HG03159 (cell line): ENCODE results near the gene DEFB132.
A peak's percentile ranks its signal among the peaks of the same experiment; 100 is the strongest.
"Not testable (repeated sequence)": the region's sequence is repeated elsewhere in the genome, so short reads cannot be mapped to it uniquely, and the experiment has no call there.

ENCODE experiments used
- ATAC-seq: cut with Tn5 transposase; IDR thresholded peaks from one replicate; pipeline ENCODE4 v1.9.1; 2021; ENCODE audit warnings: mild to moderate bottlenecking, moderate library complexity; ENCODE audit not compliant: unreplicated experiment

DEFB132 gene, protein sequence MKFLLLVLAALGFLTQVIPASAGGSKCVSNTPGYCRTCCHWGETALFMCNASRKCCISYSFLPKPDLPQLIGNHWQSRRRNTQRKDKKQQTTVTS

GRCh38 chr20:257419-257818, at the start of gene DEFB132:
TSS of gene DEFB132 (plus strand) at chr20:257724. CDS start at chr20:257779, 55 bp downstream.
- no peak for ATAC-seq

GRCh38 chr20:208942-209566, 48.5 kb upstream of the DEFB132 start:
- ATAC-seq, result no peak

GRCh38 chr20:210809-211502, 46.6 kb upstream of the DEFB132 start:
- no peak for ATAC-seq

GRCh38 chr20:214383-214782, 43.1 kb upstream of the DEFB132 start:
- no peak for ATAC-seq

DNA sequence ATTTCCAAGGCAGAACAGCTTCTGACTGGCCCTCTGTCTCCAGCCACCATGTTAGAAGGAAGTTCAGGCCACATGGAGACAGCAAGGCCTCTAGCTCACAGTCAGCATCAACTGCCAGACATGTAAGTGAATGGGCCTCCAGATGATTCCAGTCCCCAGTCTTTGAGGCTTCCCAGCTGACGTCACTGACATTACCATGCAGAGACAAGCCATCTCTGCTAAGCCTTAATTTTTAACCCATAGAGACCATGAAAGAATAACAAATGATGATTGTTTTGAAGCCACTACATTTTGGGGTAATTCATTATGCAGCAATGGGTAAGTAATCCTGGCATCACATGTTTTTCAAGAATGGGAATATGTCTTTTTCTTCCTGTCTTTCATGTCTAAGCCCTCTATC, 41.7 kb upstream of the DEFB132 start:
- ATAC-seq, result no peak

GRCh38 chr20:217266-217665, 40.3 kb upstream of the DEFB132 start:
- ATAC-seq, result no peak

DNA sequence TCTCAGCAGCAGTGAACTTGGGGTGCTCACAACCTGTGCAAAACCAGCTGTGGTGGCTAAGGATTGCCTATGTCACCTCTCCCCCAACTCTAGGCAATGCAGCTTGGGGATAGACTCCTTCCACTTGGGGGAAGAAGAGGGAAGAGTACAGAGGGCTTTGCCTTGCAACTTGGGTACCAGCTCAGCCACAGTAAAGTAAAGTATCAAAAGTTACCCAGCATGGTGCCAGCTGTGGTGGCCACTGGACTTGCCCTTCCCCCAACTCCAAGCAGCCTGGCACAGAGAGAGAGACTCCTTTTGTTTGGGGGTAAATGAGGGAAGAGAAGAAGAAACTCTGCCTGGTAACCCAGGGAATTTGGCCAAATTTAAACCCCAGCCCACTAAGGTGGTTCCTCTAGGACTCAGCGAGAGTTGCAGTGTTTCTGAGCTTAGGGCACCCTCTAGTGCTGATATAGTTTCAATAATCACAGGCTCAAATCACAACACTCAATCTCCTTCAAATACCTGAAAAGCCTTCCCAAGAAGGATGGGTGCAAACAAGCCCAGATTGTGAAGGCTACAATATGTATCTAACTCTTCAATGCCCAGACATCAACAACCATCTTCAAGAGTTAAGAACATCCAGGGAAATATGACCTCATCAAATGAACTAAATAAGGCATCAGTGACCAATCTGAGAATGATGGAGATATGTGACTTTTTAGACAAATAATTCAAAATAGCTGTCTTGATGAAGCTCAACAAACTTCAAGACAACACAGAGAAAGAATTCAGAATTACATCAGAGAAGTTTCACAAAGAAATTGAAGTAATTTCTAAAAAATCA, 38.0 kb upstream of the DEFB132 start:
- ATAC-seq, result no peak

DNA sequence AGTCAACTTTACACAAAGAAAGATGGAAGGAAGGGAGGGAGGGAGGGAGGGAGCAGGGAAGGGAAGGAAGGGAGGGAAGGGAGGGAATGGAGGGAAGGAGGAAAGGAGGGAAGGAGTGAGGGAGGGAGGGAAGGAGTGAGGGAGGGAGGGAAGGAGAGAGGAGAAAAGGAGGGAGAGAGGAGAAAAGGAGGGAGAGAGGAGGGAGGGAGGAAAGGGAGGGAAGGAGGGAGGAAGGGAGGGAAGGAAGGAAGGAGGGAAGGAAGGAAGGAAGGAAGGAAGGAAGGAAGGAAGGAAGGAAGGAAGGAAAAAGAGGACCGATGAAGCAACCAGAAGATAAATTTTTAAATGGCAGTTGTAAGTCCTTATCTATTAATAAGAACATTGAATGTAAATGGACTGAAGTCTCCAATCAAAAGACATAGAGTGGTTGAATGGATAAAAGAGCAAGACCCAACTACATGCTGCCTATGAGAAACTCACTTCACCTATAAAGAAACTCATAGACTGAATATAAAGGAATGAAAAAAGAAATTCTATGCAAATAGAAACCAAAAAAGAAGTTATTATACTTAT, 36.2 kb upstream of the DEFB132 start:
- ATAC-seq, result no peak

GRCh38 chr20:225879-226278, 31.6 kb upstream of the DEFB132 start:
- not testable (repeated sequence) for ATAC-seq

DNA sequence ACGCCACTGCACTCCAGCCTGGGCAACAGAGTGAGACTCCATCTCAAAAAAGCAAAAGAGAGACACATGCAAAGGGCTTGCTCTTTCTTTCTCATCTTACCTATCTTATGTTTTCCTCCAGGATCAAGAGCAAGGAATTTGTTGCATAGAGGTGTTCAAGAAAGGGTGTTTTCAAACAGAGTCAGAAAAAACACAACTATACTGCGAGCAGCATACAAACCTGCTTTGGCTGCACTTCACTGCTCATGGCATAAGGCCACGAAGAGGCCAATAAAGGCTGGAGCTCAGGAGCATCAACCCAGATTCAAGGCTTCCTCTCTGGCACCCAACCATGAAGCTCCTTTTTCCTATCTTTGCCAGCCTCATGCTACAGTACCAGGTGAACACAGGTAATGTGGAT, 30.6 kb upstream of the DEFB132 start, which contains the start of gene DEFB129:
Gene DEFB129, plus strand, starts transcription at position 301 of the 400 bp plus-strand sequence. Its CDS starts 31 bp downstream, at position 332.
- ATAC-seq, result no peak

- no peak for ATAC-seq
Observed at GRCh38 chr20:227439-228105, 30.0 kb upstream of the DEFB132 start.

GRCh38 chr20:235891-236290, 21.6 kb upstream of the DEFB132 start:
- ATAC-seq, result no peak

GRCh38 chr20:237489-237888, 20.0 kb upstream of the DEFB132 start:
- peak; percentile 41 for ATAC-seq

- peak; percentile 76 for ATAC-seq
Observed at GRCh38 chr20:237929-238328, 19.6 kb upstream of the DEFB132 start.

GRCh38 chr20:242905-243304, 14.6 kb upstream of the DEFB132 start:
- ATAC-seq, result no peak

GRCh38 chr20:251354-251753, 6.2 kb upstream of the DEFB132 start:
- ATAC-seq, result no peak

DNA sequence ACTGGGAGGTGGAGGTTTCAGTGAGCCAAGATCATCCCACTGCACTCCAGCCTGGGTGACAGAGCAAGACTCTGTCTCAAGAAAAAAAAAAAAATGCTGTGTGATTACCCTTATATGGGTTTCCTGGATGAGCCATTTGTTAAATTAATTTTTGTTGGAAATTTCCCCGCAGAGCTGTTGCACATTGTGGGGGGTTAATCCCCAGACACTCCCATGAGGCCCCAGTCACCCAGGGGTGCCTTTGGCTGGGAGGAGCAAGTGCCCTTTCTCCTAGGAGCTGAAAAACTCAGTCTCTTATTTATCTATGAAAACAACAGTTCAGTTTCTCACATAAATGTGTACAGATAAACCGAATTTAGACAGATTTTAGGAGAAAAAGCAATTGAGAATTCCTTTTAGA, 4.7 kb upstream of the DEFB132 start:
- no peak for ATAC-seq

- not testable (repeated sequence) for ATAC-seq
Observed at GRCh38 chr20:253447-253846, 4.1 kb upstream of the DEFB132 start.

- ATAC-seq, result no peak
Observed at GRCh38 chr20:258269-258858, 840 bp downstream of the DEFB132 start.

DNA sequence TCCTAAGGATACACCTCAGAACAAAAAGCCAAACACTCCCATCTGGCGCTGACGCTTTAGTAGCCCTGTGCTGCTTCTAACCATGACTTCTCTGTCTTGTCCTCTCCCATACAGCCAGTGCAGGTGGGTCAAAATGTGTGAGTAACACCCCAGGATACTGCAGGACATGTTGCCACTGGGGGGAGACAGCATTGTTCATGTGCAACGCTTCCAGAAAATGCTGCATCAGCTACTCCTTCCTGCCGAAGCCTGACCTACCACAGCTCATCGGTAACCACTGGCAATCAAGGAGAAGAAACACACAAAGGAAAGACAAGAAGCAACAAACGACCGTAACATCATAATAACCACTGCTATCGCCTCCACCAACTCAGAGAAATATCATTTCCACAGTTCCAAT, 1.4 kb downstream of the DEFB132 start:
- no peak for ATAC-seq
